Measurements from ENCODE around the gene KDM8. TPM values are rescaled to one million over a fixed set of nuclear protein-coding genes. Genes with fewer than 3 reads are reported as not detected.
A peak's percentile ranks its signal among the peaks of the same experiment; 100 is the strongest.

KDM8 gene
- total RNA-seq, 1 donor, result 6.2 TPM

DNA sequence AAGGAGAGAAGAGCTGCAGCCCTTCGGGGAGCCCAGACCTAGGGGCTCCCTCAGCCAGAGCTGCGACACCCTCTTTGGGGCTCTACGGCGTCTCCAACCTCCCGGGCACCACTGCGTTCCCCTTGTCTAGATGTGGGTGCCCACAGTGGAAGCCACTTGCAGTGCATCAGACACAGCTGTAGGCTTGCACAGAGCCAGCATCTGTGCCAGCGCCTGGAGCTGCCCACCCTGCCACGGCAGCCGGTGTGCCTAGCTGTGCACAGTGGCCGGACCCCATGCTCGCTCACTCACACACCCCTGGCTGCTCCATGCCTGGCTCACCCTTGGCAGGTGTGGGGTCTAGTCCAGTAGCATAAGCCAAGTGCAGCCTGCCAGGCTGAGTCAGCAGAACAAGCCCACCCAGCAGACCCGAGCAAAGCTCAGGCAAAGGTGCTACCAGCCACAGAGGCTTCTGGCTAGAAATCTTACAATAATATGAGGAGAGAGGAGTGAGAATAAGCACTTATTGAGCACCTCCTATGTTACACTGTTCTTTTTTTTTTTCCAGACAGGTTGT is 12.9 kb upstream of the KDM8 start:
- Histone ChIP-seq H3K36me3 (ENCODE audit: insufficient read depth, low read length) (no peaks in the 10 kb centered on the region), H3K27ac (ENCODE audit: low read depth, low read length) (no peak overlapping the region), H3K9me3 (ENCODE audit: low read depth, low read length) (no peaks in the 10 kb centered on the region), H3K4me1 (ENCODE audit: insufficient read depth, low read length) (no peaks in the 10 kb centered on the region), H4K20me1 (ENCODE audit: insufficient read depth, low read length) (no peaks in the 10 kb centered on the region), H3K79me2 (ENCODE audit: insufficient read depth, low read length) (no peaks in the 10 kb centered on the region), H3K27me3 (ENCODE audit: insufficient read depth, low read length) (no peaks in the 10 kb centered on the region), H2AFZ (ENCODE audit: low read length) (no peak overlapping the region), H3K4me2 (ENCODE audit: insufficient read depth, low read length) (no peak overlapping the region), H3K4me3 (ENCODE audit: insufficient read depth, low read length) (no peak overlapping the region)
- DNase-seq (ENCODE audit: insufficient read length, low spot score, missing footprints), result no peak
- TF ChIP-seq, protein P1, sequence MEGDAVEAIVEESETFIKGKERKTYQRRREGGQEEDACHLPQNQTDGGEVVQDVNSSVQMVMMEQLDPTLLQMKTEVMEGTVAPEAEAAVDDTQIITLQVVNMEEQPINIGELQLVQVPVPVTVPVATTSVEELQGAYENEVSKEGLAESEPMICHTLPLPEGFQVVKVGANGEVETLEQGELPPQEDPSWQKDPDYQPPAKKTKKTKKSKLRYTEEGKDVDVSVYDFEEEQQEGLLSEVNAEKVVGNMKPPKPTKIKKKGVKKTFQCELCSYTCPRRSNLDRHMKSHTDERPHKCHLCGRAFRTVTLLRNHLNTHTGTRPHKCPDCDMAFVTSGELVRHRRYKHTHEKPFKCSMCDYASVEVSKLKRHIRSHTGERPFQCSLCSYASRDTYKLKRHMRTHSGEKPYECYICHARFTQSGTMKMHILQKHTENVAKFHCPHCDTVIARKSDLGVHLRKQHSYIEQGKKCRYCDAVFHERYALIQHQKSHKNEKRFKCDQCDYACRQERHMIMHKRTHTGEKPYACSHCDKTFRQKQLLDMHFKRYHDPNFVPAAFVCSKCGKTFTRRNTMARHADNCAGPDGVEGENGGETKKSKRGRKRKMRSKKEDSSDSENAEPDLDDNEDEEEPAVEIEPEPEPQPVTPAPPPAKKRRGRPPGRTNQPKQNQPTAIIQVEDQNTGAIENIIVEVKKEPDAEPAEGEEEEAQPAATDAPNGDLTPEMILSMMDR (IDR thresholded peaks at IDR 0.05; ENCODE audit: extremely low read depth, low read depth, low read length), result no peak

DNA sequence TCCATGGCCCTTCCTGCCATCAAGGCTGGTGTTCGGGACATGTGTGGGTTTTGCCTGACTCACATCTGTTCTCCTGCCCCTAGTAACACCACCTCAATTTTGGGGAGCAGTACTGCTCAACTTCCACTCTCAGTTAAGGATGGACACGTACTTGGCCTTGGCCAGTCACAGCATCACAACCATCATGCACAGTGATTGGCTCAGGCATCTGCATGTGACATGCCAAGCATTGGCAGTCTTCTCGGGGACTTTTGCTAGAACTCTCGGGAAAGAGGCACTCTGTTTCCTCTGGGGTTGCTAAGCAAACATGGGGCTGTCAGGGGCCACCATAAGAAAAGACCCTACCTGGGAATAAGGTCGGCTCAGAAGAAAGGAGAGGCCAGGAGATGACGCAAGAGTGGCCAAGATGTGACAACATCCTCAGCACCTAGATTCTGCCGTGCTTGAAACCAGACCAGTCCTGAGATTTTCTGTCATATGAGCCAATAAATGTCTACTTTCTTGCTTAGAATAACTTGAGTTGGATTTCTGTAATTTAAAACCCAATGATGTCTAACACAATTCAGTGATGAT is 11.9 kb upstream of the KDM8 start:
- H3K79me2 ChIP-seq (ENCODE audit: insufficient read depth, low read length), result no peaks in the 10 kb centered on the region
- TF ChIP-seq, protein P1 (IDR thresholded peaks at IDR 0.05; ENCODE audit: extremely low read depth, low read depth, low read length), result no peak
- H3K27ac ChIP-seq (ENCODE audit: low read depth, low read length), result no peak overlapping the region
- H4K20me1 ChIP-seq (ENCODE audit: insufficient read depth, low read length), result no peaks in the 10 kb centered on the region
- no peaks in the 10 kb centered on the region for H3K4me1 ChIP-seq (ENCODE audit: insufficient read depth, low read length)
- H3K4me2 ChIP-seq (ENCODE audit: insufficient read depth, low read length), result no peak overlapping the region
- DNase-seq (ENCODE audit: insufficient read length, low spot score, missing footprints), result no peak
- no peak overlapping the region for H2AFZ ChIP-seq (ENCODE audit: low read length)
- H3K36me3 ChIP-seq (ENCODE audit: insufficient read depth, low read length), result no peaks in the 10 kb centered on the region
- no peaks in the 10 kb centered on the region for H3K9me3 ChIP-seq (ENCODE audit: low read depth, low read length)
- H3K27me3 ChIP-seq (ENCODE audit: insufficient read depth, low read length), result no peaks in the 10 kb centered on the region
- H3K4me3 ChIP-seq (ENCODE audit: insufficient read depth, low read length), result no peak overlapping the region

DNA sequence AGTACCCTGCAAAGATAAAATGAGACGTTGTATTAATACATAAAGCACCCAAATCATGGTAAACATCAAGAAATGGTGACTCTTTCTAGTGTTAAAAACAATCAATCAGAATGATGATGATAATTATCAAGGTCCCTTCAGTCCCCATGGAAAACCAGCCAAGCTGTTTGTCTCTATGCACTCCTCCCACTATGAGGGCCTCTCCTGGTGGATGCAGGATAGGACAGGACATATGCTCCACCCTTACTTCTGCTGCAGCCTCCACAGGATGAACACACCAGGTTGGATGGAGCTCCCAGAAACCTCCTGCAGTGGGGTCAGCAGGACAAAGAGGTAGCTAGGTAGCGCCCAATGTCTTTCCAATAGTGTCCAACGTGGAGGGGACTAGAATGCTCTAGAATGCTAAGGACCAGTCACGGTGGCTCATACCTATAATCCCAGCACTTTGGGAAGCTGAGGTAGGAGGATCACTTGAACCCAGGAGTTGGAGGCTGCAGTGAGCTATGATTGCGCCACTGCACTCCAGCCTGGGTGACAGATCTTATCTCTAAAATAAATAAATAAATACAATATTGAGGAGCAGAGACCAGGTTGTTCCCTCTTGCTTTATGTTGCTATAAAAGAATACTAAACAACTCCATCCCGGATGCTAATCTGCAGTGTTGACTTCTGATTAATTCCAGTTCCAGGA is 9.9 kb upstream of the KDM8 start:
- H3K27ac ChIP-seq (ENCODE audit: low read depth, low read length), result no peak overlapping the region
- H3K4me2 ChIP-seq (ENCODE audit: insufficient read depth, low read length), result no peak overlapping the region
- no peaks in the 10 kb centered on the region for H3K4me1 ChIP-seq (ENCODE audit: insufficient read depth, low read length)
- TF ChIP-seq, protein P1 (IDR thresholded peaks at IDR 0.05; ENCODE audit: extremely low read depth, low read depth, low read length), result peak; percentile 16
- peaks cover 7% of the 10 kb centered on the region for H3K27me3 ChIP-seq (ENCODE audit: insufficient read depth, low read length)
- no peak overlapping the region for H2AFZ ChIP-seq (ENCODE audit: low read length)
- H3K9me3 ChIP-seq (ENCODE audit: low read depth, low read length), result no peaks in the 10 kb centered on the region
- H3K4me3 ChIP-seq (ENCODE audit: insufficient read depth, low read length), result no peak overlapping the region
- no peaks in the 10 kb centered on the region for H3K36me3 ChIP-seq (ENCODE audit: insufficient read depth, low read length)
- no peaks in the 10 kb centered on the region for H3K79me2 ChIP-seq (ENCODE audit: insufficient read depth, low read length)
- no peaks in the 10 kb centered on the region for H4K20me1 ChIP-seq (ENCODE audit: insufficient read depth, low read length)
- no peak for DNase-seq (ENCODE audit: insufficient read length, low spot score, missing footprints)

DNA sequence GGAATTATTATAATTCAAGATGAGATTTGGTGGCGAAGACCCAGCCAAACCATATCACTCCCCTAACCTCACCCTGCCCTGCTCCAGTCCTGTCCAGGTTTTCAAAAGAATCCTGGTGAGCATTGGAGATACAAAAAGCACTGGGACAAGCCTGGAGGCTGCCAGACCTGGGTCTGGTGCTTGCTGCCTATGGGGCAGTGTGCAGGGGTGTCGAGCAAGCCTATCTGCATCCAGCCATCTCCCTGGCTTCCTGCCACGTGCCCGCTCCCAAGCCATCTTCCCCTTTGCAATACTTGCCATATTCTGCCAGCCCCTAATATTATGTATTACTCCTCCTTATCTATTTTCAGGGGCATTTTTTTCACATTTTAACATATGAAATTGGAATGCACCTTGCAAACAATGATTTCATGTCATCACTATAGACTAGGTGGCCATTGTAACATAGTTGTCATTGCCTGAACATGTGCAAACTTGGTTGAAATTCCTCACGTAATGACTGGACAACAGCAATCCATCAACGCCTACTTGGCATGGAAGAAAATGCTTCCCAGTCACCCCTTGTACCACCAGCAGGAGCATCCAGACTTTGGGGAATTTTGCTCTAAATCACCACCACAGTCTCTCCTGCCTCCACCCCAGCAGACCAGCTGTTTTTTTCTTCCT is 8.1 kb upstream of the KDM8 start:
- Histone ChIP-seq H2AFZ (ENCODE audit: low read length) (no peak overlapping the region), H3K27ac (ENCODE audit: low read depth, low read length) (no peak overlapping the region), H3K4me3 (ENCODE audit: insufficient read depth, low read length) (no peak overlapping the region), H3K4me1 (ENCODE audit: insufficient read depth, low read length) (peaks cover 2% of the 10 kb centered on the region), H3K36me3 (ENCODE audit: insufficient read depth, low read length) (no peaks in the 10 kb centered on the region), H4K20me1 (ENCODE audit: insufficient read depth, low read length) (no peaks in the 10 kb centered on the region), H3K79me2 (ENCODE audit: insufficient read depth, low read length) (no peaks in the 10 kb centered on the region), H3K4me2 (ENCODE audit: insufficient read depth, low read length) (no peak overlapping the region), H3K9me3 (ENCODE audit: low read depth, low read length) (no peaks in the 10 kb centered on the region), H3K27me3 (ENCODE audit: insufficient read depth, low read length) (peaks cover 7% of the 10 kb centered on the region)
- TF ChIP-seq, protein P1 (IDR thresholded peaks at IDR 0.05; ENCODE audit: extremely low read depth, low read depth, low read length), result no peak
- no peak for DNase-seq (ENCODE audit: insufficient read length, low spot score, missing footprints)
